Dendritic cell treated with granulocyte-macrophage colony-stimulating factor and Interleukin-4, amounts not matched to agents 40 ng/mL and 50 ng/mL, for 4 days (primary cell): ENCODE data around the gene TOMM22.

ENCODE experiments used
- H3K27ac Mint-ChIP-seq: one replicate; pipeline ENCODE4 v1.8.0; 2022; ENCODE audit warnings: mild to moderate bottlenecking, mixed read lengths
- H3K27me3 Mint-ChIP-seq: one replicate; pipeline ENCODE4 v1.8.0; 2022; ENCODE audit warnings: mild to moderate bottlenecking, mixed read lengths
- H3K36me3 Mint-ChIP-seq: one replicate; pipeline ENCODE4 v1.8.0; 2022; ENCODE audit warnings: low read depth, mixed read lengths
- H3K4me1 Mint-ChIP-seq: one replicate; pipeline ENCODE4 v1.8.0; 2022; ENCODE audit warnings: low read depth, mixed read lengths
- H3K4me3 Mint-ChIP-seq: one replicate; pipeline ENCODE4 v1.8.0; 2022; ENCODE audit warnings: mild to moderate bottlenecking, moderate library complexity, mixed read lengths
- H3K9me3 Mint-ChIP-seq: one replicate; pipeline ENCODE4 v1.8.0; 2022; ENCODE audit warnings: mixed read lengths
- intact Hi-C: fragments of 100-400 bp; cut with micrococcal nuclease; formaldehyde crosslinking; loops from one replicate; pipeline ENCODE4 v1.15.0; 2022

The TOMM22 gene

GRCh38 chr22:38700270-38700788 is 18.6 kb downstream of the TOMM22 start:
- H3K9me3 Mint-ChIP-seq, result no peaks in the 10 kb centered on the region
- H3K36me3 Mint-ChIP-seq, result peaks cover 31% of the 10 kb centered on the region
- H3K27ac Mint-ChIP-seq, result peak overlapping the region; percentile 90
- intact Hi-C loops, result no loop called here
- H3K27me3 Mint-ChIP-seq, result no peaks in the 10 kb centered on the region
- H3K4me3 Mint-ChIP-seq, result peak overlapping the region; percentile 77
- peaks cover 54% of the 10 kb centered on the region for H3K4me1 Mint-ChIP-seq

DNA sequence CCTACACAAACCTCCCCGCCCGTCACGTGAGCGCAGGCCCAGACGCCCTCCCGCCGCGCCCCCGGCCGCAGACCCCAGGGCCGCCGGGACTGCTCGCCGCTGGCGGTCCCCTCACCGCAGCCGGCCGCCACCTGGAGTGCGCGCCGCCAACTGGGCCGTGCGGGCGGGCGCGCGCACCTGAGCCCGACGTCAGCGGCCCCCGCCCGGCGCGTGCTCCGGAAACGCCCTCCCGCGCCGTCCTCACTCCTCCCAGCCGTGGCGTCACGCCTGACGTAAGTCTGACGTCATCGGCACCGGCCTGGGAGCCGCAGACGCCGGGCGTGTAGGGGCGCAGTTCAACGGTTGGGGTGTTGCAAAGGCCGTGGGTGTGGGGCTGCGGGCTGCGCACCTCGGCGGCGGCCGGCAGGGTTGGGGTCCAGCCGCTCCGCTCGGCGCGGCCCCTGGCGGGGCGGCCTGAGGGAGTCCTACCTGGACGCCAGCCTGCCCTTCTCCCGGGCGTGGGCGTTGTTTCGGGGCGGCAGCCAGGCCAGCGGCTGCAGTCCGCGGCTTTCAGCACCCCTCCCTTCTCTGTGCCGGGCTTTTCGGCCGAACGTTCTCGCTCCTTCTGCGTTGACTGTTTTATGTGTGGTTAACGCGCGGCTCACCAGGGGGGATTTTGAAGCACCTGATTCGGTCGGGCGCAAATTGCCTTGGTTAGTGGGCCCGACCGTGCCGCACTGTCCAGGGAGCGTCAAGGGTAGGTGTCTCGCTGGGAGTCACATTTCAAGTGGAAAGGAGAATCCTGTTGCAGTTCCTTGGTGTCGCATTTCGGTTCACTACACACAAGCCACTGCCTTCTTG is 19.3 kb downstream of the TOMM22 start, which contains the start of gene JOSD1:
Gene JOSD1 (minus strand): TSS at position 155 of the 840 bp plus-strand sequence. CDS start 956 bp downstream, outside the sequence.
- peak within 1 kb of the TSS; percentile 90 for H3K27ac Mint-ChIP-seq
- H3K27me3 Mint-ChIP-seq, result no peaks in the 10 kb centered on the region
- H3K36me3 Mint-ChIP-seq, result peaks cover 31% of the 10 kb centered on the region
- peak within 1 kb of the TSS; percentile 77 for H3K4me3 Mint-ChIP-seq
- no peaks in the 10 kb centered on the region for H3K9me3 Mint-ChIP-seq
- intact Hi-C loops, result no loop called here
- H3K4me1 Mint-ChIP-seq, result peaks cover 51% of the 10 kb centered on the region

GRCh38 chr22:38704654-38705234 is 23.0 kb downstream of the TOMM22 start:
- Mint-ChIP-seq H3K9me3 (no peaks in the 10 kb centered on the region), H3K4me1 (peaks cover 50% of the 10 kb centered on the region), H3K4me3 (peak overlapping the region; percentile 81), H3K27ac (peak overlapping the region; percentile 85), H3K27me3 (no peaks in the 10 kb centered on the region), H3K36me3 (peaks cover 27% of the 10 kb centered on the region)
- intact Hi-C loops, result loop anchor here (2.0 kb wide), 1 partner anchor 52 kb away; no protein-coding TSS in a partner anchor

GRCh38 chr22:38705235-38706100 is 23.7 kb downstream of the TOMM22 start, which contains the start of gene GTPBP1:
Gene GTPBP1 (plus strand): TSS chr22:38705944. CDS start chr22:38705956, 12 bp downstream.
- Mint-ChIP-seq H3K4me1 (peaks cover 48% of the 10 kb centered on the region), H3K36me3 (peaks cover 24% of the 10 kb centered on the region), H3K9me3 (no peaks in the 10 kb centered on the region), H3K27ac (peak within 1 kb of the TSS; percentile 85), H3K4me3 (peak within 1 kb of the TSS; percentile 81), H3K27me3 (no peaks in the 10 kb centered on the region)
- intact Hi-C loops, result loop anchor here (2.0 kb wide), 1 partner anchor 51 kb away; no protein-coding TSS in a partner anchor

DNA sequence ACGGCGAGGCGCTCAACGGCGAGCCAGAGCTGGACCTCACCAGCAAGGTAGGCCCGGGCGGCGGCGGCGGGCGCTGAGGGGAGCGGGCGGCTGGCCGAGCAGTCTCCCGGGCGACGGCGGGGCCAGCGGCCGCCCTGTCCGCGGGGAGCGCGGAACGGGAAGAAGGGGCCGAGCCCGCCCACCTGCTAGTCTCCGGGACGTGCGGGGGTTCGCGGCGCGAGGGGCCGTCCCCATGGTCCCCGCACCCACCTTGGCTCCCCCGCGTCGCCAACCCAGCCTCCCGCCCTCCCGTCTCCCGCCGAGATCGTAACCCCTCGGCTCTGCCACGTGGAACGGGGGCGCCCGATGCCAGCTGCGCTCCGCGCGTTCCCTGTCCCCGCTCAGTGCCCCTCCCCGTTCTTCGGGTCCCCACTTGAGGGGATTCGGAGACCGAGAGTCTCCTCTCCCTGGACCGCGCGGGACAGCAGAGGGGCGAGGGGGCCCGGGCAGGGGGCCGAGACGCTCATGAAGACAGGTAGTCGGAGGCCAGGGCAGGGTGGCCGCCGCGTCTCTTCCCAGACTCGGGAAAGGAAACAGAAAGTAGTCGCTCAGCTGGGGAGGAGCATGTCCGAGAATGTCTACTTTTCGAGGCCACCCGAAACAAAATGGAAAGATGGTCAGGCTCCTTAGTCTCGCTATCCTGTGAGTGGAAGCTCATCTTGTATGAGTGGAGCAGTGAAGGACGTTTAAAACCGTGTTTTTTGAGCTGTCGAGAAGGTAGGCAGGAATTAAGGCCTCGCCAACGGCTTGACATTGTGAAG is 24.5 kb downstream of the TOMM22 start:
- peak overlapping the region; percentile 85 for H3K27ac Mint-ChIP-seq
- peaks cover 46% of the 10 kb centered on the region for H3K4me1 Mint-ChIP-seq
- H3K36me3 Mint-ChIP-seq, result peaks cover 24% of the 10 kb centered on the region
- H3K9me3 Mint-ChIP-seq, result no peaks in the 10 kb centered on the region
- no peaks in the 10 kb centered on the region for H3K27me3 Mint-ChIP-seq
- intact Hi-C loops, result no loop called here
- H3K4me3 Mint-ChIP-seq, result peak overlapping the region; percentile 81

DNA sequence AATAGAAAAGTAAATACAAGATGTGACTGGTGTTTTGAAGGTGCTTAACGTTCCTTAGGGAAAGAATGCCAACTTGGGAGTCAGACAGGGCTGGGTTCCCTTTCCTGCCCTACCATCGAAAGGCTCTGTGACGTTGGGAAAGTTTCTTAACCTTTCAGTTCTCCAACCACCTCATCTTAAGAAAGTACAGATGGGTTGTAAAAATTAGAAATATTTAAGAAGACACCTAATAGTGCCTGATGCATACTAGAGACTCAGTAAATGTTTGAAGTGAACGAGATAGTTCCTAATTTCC is 25.1 kb downstream of the TOMM22 start:
- Mint-ChIP-seq H3K4me1 (peaks cover 42% of the 10 kb centered on the region), H3K27me3 (no peaks in the 10 kb centered on the region), H3K4me3 (peak overlapping the region; percentile 81), H3K27ac (peak overlapping the region; percentile 85), H3K9me3 (no peaks in the 10 kb centered on the region), H3K36me3 (peaks cover 28% of the 10 kb centered on the region)
- intact Hi-C loops, result no loop called here

GRCh38 chr22:38707346-38707745 is 25.6 kb downstream of the TOMM22 start:
- Mint-ChIP-seq H3K4me1 (peaks cover 47% of the 10 kb centered on the region), H3K27me3 (no peaks in the 10 kb centered on the region), H3K4me3 (peak overlapping the region; percentile 20), H3K27ac (no peak overlapping the region), H3K36me3 (peaks cover 33% of the 10 kb centered on the region), H3K9me3 (no peaks in the 10 kb centered on the region)
- intact Hi-C loops, result no loop called here

DNA sequence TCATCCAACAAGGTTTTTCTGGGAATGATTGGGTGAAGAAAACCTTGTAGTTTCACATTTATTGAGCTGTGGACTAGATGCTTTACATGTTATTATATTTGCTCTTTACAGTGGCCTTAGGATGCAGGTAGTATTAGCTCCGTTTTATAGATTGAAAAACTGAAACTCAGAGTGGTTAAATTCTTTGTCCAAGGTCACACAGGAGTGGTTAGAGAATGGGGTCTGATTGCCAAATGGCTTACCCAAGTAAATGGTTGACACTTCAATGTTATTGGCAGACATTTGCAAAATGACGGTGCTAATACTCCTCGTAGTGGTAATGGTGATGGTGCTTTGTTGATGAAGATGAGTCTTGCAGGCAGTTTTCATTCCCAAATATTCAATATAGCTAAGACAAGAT is 26.2 kb downstream of the TOMM22 start:
- H3K27ac Mint-ChIP-seq, result no peak overlapping the region
- peaks cover 34% of the 10 kb centered on the region for H3K36me3 Mint-ChIP-seq
- intact Hi-C loops, result no loop called here
- no peak overlapping the region for H3K4me3 Mint-ChIP-seq
- no peaks in the 10 kb centered on the region for H3K27me3 Mint-ChIP-seq
- peaks cover 52% of the 10 kb centered on the region for H3K4me1 Mint-ChIP-seq
- H3K9me3 Mint-ChIP-seq, result no peaks in the 10 kb centered on the region

DNA sequence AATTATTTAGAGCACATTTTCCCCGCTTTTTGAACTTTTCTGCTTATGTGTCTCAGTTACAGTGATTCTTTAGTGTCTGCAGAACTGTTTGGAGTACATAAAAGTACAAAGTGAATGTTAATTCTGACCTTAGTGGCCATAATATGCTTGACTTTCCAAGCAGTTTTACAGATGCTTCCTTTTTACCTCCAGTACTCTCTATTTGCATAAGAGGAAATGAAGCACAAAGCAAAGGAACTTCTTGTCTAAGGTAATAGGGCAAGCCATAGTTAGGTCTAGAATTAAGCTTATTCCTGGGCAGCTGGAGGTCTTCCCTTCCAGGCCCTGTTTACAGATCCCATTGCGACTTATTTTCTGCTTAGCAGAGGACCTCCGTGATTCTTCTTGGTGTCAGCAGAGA is 27.5 kb downstream of the TOMM22 start:
- no peak overlapping the region for H3K4me3 Mint-ChIP-seq
- H3K36me3 Mint-ChIP-seq, result peaks cover 34% of the 10 kb centered on the region
- H3K27ac Mint-ChIP-seq, result no peak overlapping the region
- H3K4me1 Mint-ChIP-seq, result peaks cover 65% of the 10 kb centered on the region
- intact Hi-C loops, result no loop called here
- H3K27me3 Mint-ChIP-seq, result no peaks in the 10 kb centered on the region
- H3K9me3 Mint-ChIP-seq, result no peaks in the 10 kb centered on the region

- H3K9me3 Mint-ChIP-seq, result no peaks in the 10 kb centered on the region
- H3K4me1 Mint-ChIP-seq, result peaks cover 67% of the 10 kb centered on the region
- intact Hi-C loops, result no loop called here
- no peak overlapping the region for H3K4me3 Mint-ChIP-seq
- H3K27ac Mint-ChIP-seq, result no peak overlapping the region
- no peaks in the 10 kb centered on the region for H3K27me3 Mint-ChIP-seq
- peaks cover 36% of the 10 kb centered on the region for H3K36me3 Mint-ChIP-seq
Measured at GRCh38 chr22:38710351-38710750, 28.6 kb downstream of the TOMM22 start.

GRCh38 chr22:38710866-38711265 is 29.1 kb downstream of the TOMM22 start:
- H3K27me3 Mint-ChIP-seq, result no peaks in the 10 kb centered on the region
- H3K36me3 Mint-ChIP-seq, result peaks cover 41% of the 10 kb centered on the region
- H3K4me1 Mint-ChIP-seq, result peaks cover 72% of the 10 kb centered on the region
- no peak overlapping the region for H3K27ac Mint-ChIP-seq
- intact Hi-C loops, result no loop called here
- no peak overlapping the region for H3K4me3 Mint-ChIP-seq
- no peaks in the 10 kb centered on the region for H3K9me3 Mint-ChIP-seq

DNA sequence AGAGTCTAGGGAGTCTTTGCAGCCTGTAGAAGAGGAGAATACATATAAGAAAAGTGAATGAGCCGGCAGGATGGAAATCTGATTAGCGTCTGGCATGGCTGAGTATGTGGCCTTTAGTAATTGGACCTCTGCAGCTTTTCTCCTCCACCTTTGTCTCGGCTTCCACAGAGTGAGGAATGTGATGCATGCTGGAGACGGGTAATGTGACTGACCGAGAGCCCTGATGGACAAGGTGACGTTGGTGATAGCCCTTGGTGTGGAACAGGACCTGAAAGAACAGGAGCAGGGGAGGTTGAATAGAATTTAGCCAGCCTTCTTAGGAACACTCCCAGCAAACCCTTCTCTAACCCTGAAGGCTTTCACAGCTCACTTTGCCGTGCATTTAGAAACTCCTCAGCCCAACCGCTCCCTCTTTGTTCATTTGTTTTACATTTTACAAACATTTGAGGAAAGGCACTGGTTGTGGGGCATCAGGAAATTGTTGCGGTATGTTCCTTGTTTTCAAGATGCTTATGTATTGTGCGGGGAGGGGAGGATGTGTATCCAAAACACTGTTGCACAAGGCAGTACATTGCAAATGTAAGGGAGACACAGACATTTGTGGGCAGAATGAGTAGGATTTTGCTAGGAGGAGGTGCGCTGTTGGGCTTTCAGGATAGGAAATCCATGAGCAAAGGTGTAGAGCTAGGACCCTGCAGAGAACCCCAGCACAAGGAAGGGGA is 30.9 kb downstream of the TOMM22 start:
- H3K36me3 Mint-ChIP-seq, result peaks cover 53% of the 10 kb centered on the region
- H3K9me3 Mint-ChIP-seq, result no peaks in the 10 kb centered on the region
- peaks cover 69% of the 10 kb centered on the region for H3K4me1 Mint-ChIP-seq
- intact Hi-C loops, result no loop called here
- no peaks in the 10 kb centered on the region for H3K27me3 Mint-ChIP-seq
- H3K4me3 Mint-ChIP-seq, result no peak overlapping the region
- H3K27ac Mint-ChIP-seq, result no peak overlapping the region
